Renal pelvis (tissue), 12 donors: ENCODE results near the gene KDM7A. TPM values are rescaled to one million over a fixed set of nuclear protein-coding genes. Genes with fewer than 3 reads are reported as not detected.
A peak's percentile ranks its signal among the peaks of the same experiment; 100 is the strongest.

Source experiments
- DNase-seq: peaks from one replicate; pipeline ENCODE4 v3.0.0-alpha.2; 2013
- long read RNA-seq, 16 experiments: transcript quantifications; one replicate each; lab custom pipeline, GENCODE V29; 2026
- polyA plus RNA-seq, 3 donors: library from polyadenylated mRNA; unstranded; fragments of 120-200 nt; gene quantifications; one replicate each; pipeline ENCODE4 v1.2.1, GENCODE V29; 2013; ENCODE audit not compliant: insufficient read length in 3 of 3

The KDM7A gene, protein sequence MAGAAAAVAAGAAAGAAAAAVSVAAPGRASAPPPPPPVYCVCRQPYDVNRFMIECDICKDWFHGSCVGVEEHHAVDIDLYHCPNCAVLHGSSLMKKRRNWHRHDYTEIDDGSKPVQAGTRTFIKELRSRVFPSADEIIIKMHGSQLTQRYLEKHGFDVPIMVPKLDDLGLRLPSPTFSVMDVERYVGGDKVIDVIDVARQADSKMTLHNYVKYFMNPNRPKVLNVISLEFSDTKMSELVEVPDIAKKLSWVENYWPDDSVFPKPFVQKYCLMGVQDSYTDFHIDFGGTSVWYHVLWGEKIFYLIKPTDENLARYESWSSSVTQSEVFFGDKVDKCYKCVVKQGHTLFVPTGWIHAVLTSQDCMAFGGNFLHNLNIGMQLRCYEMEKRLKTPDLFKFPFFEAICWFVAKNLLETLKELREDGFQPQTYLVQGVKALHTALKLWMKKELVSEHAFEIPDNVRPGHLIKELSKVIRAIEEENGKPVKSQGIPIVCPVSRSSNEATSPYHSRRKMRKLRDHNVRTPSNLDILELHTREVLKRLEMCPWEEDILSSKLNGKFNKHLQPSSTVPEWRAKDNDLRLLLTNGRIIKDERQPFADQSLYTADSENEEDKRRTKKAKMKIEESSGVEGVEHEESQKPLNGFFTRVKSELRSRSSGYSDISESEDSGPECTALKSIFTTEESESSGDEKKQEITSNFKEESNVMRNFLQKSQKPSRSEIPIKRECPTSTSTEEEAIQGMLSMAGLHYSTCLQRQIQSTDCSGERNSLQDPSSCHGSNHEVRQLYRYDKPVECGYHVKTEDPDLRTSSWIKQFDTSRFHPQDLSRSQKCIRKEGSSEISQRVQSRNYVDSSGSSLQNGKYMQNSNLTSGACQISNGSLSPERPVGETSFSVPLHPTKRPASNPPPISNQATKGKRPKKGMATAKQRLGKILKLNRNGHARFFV
- 10 to 100 TPM in 2 of 3 donors, 1 to 10 TPM in 1; 9.5 to 18.2 (median 13.3) TPM for polyA plus RNA-seq
- long read RNA-seq, donor 1, full-length matches to known transcripts = 1 of 1 reads
- long read RNA-seq, donor 1, partial matches to known transcripts = 0 of 1 reads
- long read RNA-seq, donor 1, other reads (novel, unspliced or antisense) = 0 of 1 reads
- long read RNA-seq, donor 2 = 0 reads
- long read RNA-seq, donor 3 = 0 reads
- long read RNA-seq, donor 4, partial matches to known transcripts = 6 of 6 reads
- long read RNA-seq, donor 4, other reads (novel, unspliced or antisense) = 0 of 6 reads
- long read RNA-seq, donor 5 = 0 reads
- long read RNA-seq, donor 6, partial matches to known transcripts = 18 of 21 reads
- long read RNA-seq, donor 6, other reads (novel, unspliced or antisense) = 0 of 21 reads
- long read RNA-seq, donor 7 = 0 reads
- long read RNA-seq, donor 8 = 0 reads
- long read RNA-seq, donor 9 = 0 reads
- long read RNA-seq, donor 10, partial matches to known transcripts = 0 of 3 reads
- long read RNA-seq, donor 10, other reads (novel, unspliced or antisense) = 0 of 3 reads
- long read RNA-seq, donor 11, partial matches to known transcripts = 0 of 2 reads
- long read RNA-seq, donor 11, other reads (novel, unspliced or antisense) = 0 of 2 reads
- long read RNA-seq, donor 12, partial matches to known transcripts = 0 of 2 reads
- long read RNA-seq, donor 12, other reads (novel, unspliced or antisense) = 0 of 2 reads
- long read RNA-seq, donor 13, partial matches to known transcripts = 0 of 1 reads
- long read RNA-seq, donor 13, other reads (novel, unspliced or antisense) = 0 of 1 reads
- long read RNA-seq, donor 14, full-length matches to known transcripts = 5 of 5 reads
- long read RNA-seq, donor 14, partial matches to known transcripts = 0 of 5 reads
- long read RNA-seq, donor 14, other reads (novel, unspliced or antisense) = 0 of 5 reads
- long read RNA-seq, donor 15, full-length matches to known transcripts = 2 of 2 reads
- long read RNA-seq, donor 15, partial matches to known transcripts = 0 of 2 reads
- long read RNA-seq, donor 15, other reads (novel, unspliced or antisense) = 0 of 2 reads
- long read RNA-seq, donor 16 = 0 reads

DNA sequence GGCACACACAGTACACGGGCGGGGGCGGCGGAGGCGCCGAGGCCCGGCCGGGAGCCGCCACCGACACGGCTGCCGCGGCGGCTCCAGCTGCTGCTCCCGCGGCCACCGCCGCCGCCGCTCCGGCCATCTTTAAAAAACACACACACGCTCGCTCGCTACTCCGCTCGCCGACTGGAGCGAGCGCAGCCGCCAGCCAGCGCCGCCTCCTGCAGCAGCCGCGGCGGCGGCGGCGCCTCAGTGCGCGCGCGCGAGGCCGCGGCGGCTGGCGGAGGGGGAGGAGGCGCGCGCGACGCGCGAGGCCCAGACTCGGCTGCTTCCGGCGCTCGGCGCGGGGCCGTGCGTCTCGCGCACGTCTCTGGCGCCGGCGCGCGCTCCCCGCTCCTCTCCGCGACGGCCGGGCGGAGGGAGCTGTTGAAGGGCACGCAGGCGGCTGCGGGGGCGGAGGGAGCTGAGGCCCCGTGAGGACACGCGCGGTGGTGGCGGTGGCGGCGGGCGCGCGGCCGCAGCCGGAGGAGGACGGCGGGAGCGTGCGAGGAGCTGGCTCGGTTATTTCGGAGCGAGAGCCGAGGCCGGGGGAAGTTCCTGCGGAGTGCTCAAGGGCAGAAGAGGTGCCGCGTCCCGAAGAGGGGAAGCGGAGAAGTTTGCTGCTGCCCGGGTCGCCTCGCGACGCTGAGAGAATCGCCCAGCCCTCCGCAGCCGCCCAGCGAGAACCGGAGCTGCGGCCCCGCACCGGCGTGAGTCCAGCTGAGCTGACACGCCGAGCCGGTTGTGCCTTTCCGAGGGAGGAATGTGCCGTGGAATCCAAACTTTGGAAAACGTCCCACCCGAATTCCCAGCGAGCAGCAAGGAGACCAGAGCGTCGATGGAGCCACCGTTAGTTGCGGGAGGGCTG, at the start of gene KDM7A:
Gene KDM7A (minus strand): TSS at position 173 of the 892 bp plus-strand sequence. CDS start 46 bp downstream, at position 127.
- DNase-seq = peak; percentile 94

DNA sequence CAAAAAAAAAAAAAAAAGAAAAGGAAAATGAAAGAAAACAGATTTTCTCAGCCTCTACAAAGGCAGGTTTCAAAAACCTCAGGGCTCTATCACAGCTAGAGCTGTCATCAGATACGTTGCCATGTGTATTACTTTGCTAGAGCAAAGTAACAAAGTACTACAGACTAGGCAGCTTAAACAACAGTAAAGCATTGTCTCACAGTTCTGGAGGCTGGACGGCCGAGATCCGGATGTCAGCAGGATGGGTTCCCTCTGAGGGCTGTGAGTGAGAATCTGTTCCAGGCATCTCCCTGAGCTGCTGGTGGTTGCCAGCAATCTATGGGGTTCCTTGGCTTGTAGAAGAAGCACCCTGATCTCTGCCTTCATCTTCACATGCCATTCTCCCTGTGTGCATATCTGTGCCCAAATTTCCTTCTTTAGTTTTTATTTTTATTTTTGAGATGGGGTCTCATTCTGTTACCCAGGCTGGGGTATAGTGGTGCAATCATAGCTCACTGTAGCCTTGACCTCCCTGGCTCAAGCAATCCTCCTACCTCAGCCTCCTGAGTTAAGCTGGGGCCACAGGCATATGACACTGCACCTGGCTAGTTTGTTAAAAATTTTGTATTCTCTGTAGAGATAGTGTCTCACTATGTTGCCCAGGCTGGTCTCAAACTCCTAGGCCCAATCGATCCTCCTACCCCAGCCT, 48.9 kb upstream of the KDM7A start:
- no peak for DNase-seq

DNA sequence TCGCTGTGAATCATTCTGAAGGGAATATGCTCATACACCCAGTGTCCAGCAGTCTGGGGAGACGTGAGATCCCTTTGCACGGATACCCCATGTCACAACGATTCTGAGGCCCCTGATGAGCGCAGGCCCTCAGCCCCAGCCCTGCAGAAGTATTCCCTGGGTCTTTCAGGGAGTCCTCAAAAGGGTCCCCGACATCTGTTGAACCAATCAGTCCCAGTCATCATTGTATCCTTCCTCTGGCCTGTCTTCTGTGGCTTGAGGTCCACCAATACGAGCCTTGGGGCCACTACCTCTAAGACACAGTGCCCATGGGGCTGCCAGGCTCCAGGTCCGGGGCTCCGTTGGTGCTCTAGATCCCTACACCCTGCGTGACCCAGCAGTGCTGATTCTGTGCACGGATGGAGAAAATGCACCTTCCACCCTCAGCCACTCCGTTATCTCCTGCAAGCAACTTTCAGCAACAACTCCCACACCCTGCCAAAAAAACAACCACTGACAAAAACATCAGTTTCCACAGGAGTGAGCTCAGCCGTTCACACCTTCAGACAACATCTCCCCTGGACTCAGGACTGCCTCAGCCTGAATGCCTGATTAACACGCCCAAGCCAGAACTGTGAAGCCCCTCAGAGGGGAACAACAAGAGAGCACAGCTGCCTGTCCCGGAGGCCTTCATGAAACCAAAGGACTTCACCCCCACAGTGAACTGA, 46.9 kb upstream of the KDM7A start:
- no peak for DNase-seq

DNA sequence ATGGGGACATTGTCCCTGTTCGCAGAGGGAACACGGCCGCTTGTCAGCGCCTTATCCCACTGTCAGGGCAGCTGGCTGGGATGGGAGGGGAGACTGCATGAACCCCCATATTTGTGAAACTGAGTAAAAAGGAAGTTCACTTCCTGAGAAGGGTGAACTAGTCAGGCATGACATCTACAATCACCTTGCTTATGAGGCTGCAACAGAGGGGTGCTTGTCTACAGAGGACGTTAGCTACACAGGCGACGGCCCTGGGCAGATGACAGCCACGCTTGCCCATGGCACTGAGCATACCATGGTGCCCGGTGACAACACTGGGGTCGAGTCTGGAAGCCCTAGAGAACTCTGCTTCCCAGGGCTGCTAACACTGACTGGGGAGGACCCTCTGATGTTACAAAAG, 46.0 kb upstream of the KDM7A start:
- DNase-seq = no peak

DNA sequence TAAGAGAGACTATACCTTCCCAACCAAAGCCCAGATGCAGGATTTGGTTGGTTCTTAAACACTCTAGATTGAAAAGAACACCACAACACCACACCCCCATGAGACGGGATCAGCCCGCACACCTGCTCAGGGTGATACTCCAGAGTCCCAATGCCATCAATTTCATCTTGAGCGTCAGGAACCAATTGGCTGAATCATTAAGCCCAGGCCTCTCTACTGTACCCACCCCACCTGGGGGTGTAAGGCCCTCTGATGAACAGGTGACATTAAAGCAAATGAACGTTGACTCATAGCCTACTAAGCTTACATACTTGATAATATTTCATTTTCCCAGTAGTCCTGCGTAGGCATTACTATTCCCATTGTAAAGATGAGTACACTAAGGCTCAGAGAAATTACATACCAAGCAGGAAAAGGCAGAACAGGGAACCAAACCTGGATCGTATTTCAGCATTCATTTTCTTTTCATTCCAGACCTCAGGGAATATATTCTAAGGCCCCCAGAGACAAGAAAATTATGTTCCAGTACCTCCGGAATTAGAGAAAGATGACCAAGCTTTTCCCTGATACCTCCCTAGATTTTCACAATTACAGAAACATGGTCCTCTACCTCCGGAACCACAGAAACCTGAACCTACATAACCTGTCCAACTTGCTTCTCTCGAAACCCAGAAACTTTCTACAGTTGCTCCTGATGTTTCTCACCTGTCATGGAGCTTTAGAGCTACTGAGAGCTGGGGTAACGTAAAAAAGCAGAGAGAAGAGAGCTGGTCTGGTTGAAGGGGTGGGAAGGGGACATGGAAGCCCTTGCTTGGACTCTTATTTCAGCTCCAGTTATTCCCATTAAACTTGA, 43.1 kb upstream of the KDM7A start:
- no peak for DNase-seq

DNA sequence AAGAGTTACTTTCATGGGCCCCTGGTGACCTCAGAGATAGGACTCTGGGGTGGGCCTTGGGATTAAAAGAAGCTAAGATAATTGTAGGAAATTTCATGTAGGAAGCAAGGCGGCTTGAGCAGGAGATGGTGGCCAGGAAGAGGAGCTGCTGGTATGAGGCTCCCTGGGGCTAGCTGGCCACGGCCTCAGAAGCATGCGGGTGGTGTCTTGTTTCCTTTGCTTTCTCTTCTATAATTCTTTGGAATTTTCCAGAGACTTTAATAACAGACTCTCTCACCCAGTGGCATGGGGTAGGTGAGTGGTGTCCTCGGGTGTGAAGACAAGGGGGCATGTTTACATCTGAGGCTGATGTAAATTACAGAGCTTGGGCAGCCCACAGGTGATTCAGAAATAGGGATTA, 41.9 kb upstream of the KDM7A start:
- DNase-seq = no peak

DNA sequence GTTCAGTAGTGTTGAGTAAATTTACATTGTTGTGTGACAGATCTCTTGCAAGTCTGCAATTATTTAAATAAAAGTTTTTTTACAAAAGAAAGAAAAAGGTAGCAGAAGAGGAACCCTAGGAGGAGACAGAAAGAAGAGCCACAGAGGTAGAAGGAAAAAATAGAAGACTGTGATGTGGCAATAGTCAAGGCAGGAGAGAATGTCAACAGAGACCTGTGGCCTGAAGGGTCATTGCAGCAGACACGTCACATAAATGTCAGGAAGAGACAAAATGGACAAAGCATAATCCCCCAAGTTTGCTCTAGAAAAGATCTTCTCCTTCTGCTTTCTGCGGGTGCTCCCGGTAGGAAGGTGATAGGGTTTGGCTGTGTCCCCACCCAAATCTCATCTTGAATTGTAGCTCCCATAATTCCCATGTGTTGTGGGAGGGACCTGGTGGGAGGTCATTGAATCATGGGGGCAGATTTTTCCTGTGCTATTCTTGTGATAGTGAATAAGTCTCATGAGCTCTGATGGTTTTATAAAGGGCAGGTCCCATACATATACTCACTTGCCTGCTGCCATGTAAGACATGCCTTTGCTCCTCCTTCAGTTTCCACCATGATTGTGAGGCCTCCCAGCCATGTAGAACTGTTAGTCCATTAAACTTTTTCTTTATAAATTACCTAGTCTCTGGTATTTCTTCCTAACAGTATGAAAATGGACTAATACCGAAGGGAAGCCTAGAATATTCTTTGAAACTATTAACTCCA, 41.1 kb upstream of the KDM7A start:
- DNase-seq = no peak

DNA sequence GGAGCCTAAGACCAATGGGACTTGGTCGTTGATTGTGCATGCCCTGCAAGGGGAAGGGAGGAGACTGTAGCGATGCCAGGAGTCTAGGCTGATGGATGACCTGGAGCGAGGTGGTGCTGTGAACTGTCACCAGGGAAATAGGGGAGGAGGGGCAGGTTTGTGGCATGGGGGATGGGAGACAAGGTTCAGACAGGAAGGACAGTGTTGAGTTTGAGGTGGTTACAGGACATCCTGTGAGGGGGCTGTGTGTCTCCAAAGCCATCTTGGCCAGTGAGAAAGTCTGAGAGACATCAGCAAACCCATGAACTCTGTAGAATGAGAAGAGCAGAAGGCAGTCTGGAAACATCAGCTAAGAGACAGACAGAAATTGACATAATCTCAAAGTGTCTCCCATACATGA, 38.5 kb upstream of the KDM7A start:
- DNase-seq = no peak

DNA sequence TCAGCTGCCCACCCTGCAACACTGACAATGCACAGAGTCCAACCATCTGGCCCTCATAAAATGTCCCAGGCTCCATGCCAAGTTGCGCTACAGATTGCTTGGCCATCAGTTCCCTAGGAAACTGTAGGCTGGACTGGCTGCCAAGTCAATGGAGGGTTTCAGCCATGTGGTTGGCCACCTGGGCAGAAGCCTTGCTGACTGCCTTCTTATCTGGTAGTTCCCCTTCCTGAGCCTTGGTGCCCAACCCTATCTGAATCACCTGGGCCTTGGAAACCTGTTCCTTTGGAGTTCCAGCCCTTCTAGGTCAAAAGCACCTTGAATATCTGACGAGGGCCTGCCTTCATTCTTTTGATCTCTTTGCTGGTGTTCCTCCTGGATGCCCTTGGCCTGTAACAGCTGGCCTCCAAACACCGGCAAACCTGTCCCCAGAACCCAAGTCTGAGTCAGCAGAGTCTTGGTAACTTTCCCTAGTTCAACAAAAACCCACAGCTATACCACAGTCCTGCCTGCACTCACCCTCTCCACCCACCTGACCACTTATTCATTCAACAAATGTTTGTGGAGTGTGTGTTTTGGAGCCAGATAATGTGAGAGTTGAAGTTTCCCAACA, 37.4 kb upstream of the KDM7A start:
- no peak for DNase-seq

DNA sequence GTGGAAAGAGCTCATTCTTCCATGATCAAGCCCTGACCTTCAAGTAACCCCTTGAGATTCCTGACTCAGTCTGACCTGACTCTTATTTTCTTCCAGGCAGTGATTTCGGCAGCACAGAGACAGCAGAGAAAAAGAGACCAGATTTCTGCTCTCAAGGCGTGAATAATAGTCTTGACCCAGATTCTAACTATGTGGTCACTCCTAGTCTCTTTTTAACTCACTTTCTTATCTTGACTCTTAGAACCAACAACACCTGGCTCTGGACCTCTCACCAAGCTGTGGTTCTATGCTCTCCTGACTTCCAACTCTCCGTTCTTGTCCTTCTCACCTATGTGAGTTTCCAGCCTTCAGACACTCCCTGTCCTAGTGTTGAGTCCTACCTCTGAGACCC, 36.9 kb upstream of the KDM7A start:
- no peak for DNase-seq

DNA sequence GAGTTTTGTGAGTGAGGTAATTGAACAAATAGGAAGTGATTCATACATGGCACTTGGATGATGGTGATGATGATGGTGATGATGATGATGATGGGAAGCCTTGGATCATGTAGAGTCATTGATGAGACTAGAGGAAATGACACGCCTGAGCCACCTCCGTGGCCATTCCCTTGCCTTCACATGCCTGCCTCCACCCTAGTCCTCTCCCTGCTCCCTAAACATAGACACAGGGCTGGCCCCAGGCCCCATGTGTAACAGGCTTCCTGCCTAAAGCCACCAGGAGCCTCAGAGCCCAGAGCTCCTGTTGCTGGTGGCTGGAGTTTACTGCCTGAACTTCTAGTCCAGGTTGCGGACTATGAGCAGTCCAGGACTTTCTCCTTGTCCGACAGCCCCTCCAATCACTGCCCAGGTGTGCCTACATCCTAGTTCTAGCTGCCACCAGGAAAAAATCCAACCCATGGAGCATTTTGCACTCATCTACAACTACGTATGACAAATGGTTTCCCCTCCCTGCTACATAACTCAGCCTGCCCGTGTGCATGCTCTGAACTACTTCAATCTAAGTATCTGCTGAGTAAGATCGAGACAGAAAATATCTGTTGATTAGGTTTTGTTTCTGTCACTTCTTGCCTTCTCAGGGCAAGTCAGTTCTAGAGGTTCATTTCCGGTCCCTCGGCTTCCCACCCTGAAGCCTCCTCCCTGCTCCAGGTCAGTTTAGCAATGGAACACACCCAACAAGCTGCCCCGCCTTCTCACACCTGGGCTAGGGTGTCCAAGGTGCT, 35.5 kb upstream of the KDM7A start:
- DNase-seq = no peak

DNA sequence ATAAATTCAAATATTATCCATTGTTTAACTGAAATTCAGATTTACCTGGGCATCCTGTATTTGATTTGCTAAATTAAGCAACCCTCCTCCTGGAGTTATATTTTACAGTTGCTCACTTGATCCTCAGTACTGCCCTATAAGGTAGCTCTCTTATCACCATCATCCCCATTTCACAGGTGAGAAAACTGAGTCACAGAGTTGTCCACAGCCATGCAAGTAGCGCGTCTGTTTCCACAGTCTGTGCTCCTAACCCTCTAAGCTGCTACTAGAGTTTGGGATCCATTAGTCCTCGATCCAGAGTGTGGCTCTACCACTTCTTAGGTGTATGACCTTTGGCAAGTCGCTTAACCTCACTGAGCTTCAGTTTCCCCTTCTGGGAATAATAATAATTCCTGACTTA, 34.9 kb upstream of the KDM7A start:
- no peak for DNase-seq

DNA sequence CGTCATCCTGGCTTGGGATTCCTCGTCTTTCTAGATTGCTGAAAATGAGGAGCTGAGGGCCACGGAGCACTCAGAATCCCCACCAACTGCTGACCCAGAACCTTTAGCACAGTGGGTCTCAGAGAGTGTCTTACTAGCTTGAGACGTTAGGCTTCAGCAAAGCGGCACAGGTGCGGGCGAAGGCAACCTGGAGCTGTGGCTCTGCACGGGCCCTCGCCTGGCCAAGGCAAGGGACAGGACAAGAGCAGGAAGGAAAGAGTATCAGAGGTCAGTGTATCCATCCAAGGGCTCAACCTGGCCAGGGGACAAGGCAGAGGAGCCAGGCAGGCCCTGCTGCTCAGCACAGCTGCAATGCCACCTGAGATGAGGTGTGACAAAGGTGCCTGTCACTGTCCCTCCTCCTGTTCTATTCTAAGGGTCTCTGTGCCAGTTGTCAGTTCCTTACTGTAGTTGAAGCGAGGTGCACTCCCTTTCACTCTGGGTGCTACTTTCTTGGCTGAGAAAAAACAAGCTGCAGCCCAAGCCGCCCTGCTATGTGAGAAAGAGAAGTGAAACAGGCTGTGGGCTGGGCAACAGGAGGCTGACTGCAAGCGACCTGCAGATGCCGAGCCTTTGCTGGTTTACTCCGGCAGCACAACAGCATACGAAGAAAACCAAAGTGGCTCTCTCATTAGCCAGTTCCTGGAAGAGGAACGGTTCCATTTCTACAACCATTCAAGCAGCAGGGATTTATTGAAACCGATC, 33.3 kb upstream of the KDM7A start:
- DNase-seq = no peak
